NT2/D1 (cell line): Measurements from ENCODE around the gene IRAK4.

ENCODE experiments used
- SUZ12 ChIP-seq: IDR thresholded peaks from 2 replicates; pipeline ENCODE4 v1.6.1; 2011; ENCODE audit not compliant: insufficient read length, insufficient read depth; ENCODE audit errors: extremely low read depth
- YY1 ChIP-seq: IDR thresholded peaks from 2 replicates; pipeline ENCODE4 v1.6.1; 2011; ENCODE audit not compliant: insufficient read length, insufficient read depth
- ZNF274 ChIP-seq: IDR thresholded peaks from 2 replicates; pipeline ENCODE4 v1.6.1; 2011; ENCODE audit warnings: mild to moderate bottlenecking, low read depth, low read length

- TF ChIP-seq YY1 = no peak
- TF ChIP-seq SUZ12 = no peak
- TF ChIP-seq ZNF274 = no peak
Measured at GRCh38 chr12:43786899-43787693, 28.3 kb downstream of the IRAK4 start.
